ENCODE data around the gene NPC1L1.

NPC1L1 gene, protein sequence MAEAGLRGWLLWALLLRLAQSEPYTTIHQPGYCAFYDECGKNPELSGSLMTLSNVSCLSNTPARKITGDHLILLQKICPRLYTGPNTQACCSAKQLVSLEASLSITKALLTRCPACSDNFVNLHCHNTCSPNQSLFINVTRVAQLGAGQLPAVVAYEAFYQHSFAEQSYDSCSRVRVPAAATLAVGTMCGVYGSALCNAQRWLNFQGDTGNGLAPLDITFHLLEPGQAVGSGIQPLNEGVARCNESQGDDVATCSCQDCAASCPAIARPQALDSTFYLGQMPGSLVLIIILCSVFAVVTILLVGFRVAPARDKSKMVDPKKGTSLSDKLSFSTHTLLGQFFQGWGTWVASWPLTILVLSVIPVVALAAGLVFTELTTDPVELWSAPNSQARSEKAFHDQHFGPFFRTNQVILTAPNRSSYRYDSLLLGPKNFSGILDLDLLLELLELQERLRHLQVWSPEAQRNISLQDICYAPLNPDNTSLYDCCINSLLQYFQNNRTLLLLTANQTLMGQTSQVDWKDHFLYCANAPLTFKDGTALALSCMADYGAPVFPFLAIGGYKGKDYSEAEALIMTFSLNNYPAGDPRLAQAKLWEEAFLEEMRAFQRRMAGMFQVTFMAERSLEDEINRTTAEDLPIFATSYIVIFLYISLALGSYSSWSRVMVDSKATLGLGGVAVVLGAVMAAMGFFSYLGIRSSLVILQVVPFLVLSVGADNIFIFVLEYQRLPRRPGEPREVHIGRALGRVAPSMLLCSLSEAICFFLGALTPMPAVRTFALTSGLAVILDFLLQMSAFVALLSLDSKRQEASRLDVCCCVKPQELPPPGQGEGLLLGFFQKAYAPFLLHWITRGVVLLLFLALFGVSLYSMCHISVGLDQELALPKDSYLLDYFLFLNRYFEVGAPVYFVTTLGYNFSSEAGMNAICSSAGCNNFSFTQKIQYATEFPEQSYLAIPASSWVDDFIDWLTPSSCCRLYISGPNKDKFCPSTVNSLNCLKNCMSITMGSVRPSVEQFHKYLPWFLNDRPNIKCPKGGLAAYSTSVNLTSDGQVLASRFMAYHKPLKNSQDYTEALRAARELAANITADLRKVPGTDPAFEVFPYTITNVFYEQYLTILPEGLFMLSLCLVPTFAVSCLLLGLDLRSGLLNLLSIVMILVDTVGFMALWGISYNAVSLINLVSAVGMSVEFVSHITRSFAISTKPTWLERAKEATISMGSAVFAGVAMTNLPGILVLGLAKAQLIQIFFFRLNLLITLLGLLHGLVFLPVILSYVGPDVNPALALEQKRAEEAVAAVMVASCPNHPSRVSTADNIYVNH (N-terminal part only)

DNA sequence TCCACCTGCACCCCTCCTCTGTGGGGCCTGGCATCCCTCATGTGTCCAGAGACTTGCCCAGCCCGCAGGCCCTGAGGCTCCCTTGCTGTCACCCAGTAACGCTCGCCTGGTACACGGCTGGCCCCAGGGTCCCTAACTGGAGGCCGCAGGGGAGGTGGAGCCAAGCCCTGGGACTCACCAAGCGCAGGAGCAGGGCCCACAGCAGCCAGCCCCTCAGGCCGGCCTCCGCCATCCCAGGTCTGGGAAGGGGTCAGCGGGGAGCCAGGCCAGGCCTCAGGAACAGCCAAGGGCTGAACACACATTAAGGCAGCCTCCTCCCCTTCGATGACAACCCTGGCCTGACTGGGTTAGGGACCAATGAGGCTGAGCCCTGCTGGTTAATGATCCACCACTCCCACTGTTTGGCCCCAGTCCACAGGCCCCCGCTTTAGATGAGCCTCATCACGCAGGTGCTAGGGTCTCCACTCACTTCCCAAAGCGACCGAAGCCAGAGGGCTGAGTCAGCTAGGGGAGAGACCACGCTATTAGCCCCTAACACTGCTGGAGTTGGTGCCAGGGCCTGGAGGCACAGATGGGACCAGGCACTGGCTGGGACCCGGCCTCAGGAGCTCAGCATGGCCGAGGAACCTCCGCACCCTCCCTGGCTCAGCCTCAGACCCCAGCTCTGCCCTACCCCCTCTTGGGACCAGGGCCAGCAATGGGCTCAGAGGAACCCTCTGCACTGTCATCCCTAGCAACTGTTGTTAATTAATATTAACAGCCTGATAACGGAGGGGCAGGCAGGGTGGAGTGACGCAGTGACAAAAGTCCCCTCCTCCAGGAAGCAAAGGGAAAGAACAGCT lies at the start of gene NPC1L1:
Gene NPC1L1, minus strand, starts transcription at position 303 of the 842 bp plus-strand sequence. Its CDS starts 71 bp downstream, at position 232.
- no peak for DNase-seq (ENCODE audit: low spot score)

DNA sequence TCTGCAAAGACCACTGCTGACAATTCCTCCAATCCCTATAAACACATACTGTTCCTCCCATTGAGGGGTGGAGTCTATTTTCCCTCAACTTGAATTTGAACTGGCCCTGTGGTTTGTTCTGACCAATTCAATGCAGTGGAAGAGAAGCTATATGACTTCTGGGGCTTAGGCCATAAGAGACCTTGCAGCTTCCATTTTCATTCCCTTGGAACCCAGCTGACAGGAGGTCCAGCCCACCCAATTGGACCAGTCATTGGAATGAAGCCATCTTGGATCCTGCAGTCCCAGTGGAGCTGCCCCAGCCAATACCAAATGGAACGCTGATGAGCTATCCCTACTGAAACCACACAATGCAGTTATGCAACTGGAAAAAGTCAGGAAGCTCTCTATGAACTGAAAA lies 49.8 kb upstream of the NPC1L1 start:
- DNase-seq (ENCODE audit: low spot score): no peak

DNA sequence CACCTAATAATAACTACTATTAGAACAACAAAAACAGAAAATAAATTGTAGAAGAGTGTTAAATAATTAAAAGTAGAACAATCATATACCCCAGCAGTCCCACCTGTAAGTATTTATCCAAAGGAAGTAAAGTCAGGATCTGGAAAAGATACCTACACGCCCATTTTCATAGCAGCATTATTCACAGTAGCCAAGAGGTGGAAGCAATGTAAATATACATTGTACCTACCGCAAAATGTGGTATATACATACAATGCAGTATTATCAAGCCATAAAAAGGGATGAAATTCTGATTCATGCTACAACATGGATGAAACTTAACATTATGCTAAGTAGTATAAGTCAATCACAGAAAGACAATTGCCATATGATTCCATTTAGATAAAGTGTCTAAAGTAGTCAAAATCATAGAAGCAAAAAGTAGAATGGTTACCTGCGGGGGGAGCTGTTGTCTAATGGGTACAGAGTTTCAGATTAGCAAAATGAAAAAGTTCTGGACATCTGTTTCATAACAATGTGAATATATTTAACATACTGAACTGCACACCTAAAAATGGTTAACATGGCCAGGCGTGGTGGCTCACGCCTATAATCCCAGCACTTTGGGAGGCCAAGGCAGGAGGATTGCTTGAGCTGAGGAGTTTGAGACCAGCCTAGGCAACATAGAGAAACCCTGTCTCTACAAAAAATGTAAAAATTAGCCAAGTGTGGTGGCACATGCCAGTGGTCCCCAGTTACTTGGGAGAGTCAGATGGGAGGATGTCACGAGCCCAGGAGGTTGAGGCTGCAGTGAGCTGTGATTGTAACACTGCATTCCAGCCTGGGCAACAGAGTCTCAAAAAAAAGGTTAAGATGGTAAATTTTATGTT lies 46.9 kb upstream of the NPC1L1 start:
- peak; percentile 37 for DNase-seq (ENCODE audit: low spot score)

DNA sequence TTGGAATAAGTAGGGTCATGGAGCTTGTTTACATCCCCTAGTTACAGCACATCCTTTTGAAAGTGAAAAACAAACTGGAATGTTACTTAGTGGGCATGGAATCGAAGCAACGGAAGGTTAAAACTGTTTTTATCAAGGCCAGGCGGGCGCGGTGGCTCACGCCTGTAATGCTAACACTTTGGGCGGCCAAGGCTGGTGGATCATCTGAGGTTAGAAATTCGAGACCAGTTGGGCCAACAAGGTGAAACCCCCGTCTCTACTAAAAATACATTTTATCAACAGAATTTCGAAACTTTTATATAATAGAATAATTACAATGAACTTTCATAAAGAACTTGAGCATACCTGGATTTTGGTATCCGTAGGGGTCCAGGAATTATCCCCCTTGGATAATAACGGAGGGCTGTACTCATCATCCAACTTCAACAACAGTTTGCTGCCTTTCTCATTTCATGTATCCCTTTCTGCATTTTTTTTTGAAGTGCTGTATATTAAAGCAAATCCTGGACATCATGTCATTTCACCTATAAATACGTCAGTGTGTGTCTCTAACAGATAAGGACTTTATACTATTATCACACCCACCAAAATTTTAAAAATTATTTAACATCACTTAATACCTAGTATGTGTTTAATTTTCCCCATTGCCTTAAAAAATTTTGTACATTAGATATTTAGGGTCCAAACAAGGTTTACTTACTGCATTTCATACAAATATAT lies 42.2 kb upstream of the NPC1L1 start:
- no peak for DNase-seq (ENCODE audit: low spot score)

DNA sequence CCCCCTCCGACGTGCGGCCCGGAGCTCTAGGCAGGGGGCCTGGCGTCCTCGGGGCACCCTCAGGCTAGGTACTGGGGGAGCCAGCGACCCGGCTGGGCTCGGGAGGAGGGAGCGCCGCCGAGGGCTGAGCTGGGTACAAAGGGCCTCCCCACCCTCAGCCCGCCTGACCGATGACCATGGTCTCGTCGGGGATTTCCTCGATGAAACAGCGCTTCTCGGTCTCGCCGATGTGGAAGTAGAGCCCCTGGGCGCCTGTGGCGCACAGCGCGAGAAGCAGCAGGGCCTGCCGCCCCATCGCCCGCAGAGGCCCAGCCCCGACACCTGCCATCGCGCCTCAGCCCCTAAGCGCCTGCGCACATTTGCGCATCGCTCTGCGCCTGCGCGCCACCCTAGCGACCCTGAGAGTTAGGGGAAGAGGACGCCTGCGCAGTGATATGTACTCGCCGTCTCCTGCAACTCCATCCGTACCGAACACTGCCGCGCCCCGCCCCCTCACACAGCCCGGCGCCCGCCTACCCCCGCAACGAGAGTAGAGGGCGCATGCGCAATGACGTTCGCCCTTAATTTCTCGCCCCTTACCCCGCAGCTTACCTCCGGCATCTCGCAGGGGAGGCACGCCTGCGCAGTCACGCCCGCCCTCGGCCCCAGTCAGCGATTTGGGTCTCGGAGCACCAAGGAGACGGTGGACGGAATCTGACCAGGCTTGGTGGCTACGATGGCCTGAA lies 40.9 kb upstream of the NPC1L1 start, which contains the start of gene TMED4:
Gene TMED4, minus strand, starts transcription at position 353 of the 725 bp plus-strand sequence. Its CDS starts 25 bp downstream, at position 328.
- DNase-seq (ENCODE audit: low spot score): peak; percentile 98

DNA sequence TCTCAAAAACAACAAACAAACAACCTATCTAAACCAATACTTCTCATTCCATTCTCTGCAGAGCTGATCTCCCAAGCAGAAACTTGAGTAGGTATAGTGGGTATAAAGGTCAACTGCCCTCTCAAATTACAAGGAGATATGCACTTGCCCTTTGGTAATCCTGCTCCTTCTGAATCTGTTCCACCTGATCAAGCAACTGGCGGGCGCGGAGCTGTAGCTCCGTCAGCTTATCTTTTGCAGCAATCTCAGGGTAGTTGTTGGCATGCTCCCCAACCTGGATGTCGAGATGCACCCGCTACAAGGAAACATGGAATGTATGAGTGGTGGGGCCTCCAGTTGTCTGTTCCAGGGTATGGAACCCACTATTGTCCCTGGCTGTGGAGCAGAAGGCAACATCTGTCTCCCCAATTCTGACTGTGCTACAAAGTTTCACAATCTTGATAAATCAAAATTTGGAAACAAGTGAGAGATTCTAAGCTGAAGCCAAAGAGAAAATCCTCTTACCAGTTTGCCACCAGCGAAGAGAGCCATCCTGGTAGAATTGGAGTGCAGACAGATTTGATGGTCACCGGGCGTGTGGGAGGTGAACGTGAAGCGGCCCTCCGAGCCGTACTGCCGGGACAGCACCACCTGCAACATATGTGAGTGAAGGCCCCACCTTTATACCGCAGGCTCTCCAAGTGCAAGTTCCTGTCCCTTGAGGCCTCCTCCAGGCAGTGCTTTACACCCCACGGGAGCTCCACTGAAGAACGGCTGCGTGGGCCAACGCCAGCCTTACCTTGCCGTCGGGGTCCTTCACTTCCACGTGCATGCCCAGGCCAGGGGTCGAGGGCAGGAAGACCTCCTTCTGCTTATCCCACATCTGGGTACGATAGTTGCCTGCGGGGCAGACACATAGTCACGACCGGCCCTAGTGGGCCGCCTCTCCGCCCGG lies 40.1 kb upstream of the NPC1L1 start:
- DNase-seq (ENCODE audit: low spot score): no peak

DNA sequence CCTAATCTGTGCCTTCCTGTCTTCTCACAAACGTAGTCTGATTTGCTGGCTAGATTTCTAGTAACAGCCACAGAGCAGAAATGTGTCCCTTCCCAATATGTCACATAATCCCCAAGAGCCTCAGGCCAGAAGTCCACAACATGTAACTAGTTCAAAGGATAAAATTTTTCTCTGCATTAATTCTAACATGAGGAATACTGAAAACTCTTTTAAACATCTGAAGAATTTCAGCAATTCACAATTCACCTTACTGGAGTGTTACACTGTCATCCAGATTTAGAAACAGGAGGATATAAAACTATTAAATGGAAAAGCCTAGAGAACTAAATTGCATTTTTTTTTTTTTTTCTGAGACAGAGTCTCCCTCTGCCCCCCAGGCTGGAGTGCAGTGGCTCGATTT lies 35.1 kb upstream of the NPC1L1 start:
- DNase-seq (ENCODE audit: low spot score): no peak

DNA sequence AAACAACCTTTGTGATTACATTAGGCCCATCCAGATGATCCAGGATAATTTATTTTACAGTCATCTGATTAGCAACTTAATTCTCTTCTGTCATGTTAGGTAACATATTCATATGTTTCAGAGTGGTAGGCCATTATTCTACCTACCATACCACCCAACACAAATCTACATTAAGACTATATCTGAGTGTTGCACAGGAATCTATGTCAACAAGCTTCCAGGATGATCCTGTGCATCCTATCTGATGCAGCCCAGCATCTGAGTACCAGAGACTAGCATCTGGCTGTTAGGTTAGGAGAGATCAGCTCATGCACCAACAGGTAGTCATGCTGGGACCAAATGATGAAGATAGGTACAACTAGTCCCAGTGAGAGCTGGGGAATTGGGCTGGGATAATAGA lies 33.9 kb upstream of the NPC1L1 start:
- DNase-seq (ENCODE audit: low spot score): no peak

DNA sequence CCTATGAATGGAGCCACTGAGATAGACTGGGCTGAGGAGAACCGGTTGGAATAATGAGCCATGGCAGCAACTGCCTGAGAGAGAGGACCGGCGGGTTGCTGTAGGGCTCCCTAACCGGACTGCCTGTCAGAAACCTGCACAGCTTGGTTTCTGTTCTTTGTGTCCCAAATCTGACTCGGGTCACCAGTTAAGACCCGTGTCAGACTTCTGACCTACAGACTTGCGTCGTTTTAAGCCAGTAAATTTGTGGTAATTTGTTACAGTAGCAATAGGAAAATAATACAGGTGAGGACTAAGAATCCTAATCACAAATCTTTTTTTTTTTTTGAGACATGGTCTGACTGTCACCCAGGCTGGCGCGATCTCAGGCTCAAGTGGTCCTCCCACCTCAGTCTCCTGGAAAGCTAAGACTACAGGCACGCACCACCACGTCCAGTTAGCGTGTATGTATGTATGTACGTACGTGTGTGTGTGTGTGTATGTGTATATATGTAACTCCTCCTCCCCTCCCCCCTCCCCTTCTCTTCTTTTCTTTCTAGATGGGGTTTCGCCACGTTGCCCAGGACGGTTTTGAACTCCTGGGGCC lies 33.2 kb upstream of the NPC1L1 start:
- DNase-seq (ENCODE audit: low spot score): no peak

DNA sequence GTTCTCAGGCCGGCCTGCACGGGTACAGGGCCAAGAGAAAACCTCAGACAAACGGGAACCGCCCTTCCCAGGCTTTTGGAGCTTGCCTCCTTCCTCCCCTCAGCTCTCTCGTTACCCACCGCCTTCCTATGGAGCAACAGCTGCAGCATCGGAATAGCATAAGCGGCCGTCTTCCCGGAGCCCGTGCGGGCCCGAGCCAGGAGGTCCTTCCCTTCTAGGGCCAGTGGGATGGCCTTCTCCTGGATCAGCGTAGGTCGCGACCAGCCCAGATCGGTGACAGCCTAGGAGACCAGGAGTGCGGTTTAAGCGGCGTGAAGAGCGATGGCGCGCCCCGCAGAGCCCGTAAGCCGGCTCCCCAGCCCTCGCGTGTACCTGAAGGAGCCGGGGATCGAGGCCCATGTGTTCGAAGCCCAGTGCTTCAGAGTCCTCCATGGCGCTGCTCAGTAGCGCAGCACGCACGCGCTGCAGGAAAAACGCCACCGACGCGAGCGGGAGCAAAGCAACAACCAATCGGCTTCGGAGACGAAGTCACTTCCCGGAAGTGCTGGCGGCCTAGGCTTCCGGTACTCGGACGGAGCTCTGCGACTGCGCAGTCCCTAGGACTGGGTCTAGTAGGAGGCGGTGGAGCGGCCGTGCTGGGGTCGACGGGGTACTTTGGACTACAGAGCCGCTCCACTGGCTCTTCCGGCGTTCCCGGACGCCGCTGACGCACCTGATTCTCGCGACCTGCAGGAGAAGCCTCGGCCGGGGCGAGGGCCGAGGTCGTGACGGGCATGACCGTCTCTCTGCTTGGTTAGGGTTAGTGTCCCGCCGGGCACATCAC lies 32.5 kb upstream of the NPC1L1 start, which contains the start of gene DDX56:
Gene DDX56, minus strand, starts transcription at position 445 of the 823 bp plus-strand sequence. Its CDS starts 13 bp downstream, at position 432.
- peak; percentile 95 for DNase-seq (ENCODE audit: low spot score)

DNA sequence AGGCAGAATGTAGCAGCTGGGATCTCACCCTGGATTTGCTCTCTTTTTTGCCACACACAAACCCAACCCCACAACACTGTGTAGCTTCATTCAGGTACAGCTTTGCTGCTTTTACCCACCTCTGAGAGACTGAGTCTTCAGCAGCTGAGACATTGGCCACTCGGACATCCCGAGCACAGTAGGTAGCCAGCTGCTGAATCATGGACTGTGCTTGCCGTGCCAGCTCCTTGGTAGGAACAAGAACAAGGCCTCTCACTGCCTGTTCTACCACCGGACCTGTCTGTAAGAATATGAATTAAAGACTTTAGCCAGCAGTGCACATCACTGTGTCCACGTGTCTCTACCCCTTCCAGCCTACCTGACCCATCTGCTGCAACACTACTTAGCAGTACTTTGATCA lies 31.6 kb upstream of the NPC1L1 start:
- DNase-seq (ENCODE audit: low spot score): no peak

DNA sequence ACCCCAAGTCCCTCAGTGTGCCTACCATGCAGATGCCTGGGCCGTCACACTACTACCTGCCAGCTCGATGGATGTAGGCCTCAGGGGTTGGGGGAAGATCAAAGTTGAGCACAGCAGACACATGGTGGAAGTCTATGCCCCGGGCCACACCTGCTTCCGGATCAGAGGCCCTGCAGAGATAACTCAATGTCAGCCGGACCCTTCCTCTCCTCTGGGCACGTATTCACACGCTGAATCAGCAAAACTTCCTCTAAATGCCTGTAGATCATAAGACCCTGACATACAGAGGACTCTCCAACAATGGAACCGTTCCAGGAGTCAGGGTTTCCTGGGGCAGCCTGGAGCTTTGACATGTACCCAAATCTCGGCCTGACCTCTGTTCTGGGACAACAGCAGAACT lies 28.8 kb upstream of the NPC1L1 start:
- DNase-seq (ENCODE audit: low spot score): no peak

DNA sequence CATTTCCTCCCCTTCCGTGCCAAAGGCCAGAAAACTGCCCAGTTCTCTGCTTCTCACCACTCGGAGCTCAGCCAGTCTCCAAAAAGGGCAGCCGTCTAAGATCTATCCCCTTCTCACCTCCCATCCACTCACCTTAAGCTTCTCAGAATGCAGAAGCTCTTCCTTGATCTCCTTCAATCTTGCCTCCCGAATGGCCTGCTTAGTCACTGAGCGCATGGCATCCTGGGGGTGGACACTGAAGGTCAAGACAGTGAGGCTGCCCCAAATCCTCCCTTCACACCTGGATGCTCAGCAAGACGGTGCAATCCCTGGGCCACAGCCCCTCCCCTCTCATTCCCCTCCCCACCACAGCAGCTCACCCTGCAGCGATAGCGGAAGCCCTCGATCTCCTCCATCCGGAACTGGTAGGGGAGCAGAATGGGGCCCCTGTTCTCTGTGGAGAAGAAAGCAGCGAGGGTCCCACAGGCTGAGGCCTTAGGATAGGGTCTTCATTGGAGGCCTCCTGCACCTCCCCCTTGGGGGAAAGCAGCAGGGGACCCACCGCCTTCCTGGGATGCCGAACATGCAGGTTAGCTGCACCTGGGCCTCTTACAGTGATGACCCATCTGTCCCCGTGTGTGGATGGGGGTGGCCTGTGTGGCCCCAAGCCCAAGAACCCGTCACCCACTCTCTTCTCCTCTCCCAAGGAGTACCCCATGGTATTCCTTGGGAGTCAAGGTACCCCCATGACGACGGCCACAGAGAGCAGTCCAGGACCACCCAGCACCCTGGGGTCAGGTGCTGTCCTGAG lies 27.8 kb upstream of the NPC1L1 start:
- no peak for DNase-seq (ENCODE audit: low spot score)

DNA sequence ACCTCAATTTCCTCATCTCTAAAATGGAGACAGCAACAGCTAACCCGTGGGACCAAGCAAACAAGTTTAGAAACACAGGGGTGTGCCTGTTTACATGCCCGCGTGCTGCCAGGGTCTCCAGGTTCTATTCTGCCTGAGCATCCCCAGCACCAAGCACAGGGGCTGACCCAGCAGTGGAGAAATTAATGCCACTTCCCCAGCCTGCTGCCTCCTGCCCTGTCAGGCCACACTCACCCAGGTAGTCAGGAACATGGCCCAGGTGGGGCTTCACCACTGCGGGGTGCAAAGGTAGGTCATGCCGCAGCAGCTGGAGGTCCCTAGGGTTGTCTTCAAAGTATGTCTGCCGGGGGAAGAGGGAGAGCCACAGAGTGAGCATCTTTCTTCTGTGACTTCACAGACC lies 26.8 kb upstream of the NPC1L1 start:
- no peak for DNase-seq (ENCODE audit: low spot score)

DNA sequence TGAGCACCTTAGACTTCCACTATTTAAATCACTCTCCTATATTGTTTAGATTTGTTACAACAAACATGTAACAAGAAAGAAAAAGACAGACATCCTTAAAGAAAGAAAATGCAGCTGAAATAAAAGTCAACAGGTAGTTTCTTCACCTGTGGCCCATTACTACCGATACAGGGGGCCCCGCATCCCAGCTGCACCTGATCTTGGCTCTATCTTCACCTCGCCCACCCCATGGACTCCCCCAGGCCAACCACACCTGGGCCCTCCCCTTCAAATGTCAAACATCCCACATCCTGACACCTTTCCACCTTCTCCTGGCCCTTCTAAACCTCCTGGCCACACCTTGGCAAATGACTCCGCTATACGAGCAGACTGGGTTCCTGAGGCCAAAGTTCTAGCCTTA lies 25.6 kb upstream of the NPC1L1 start:
- DNase-seq (ENCODE audit: low spot score): no peak

All from globus pallidus (tissue), 1 donor.